Lower leg skin (tissue), 4 donors: ENCODE results near the gene WDR11. TPM values are rescaled to one million over a fixed set of nuclear protein-coding genes. Genes with fewer than 3 reads are reported as not detected.

Experiments used
- DNase-seq, 2 donors: peaks; one replicate each; pipeline ENCODE4 v3.0.0-alpha.2; 2019; ENCODE audit warnings: low spot score in 2 of 2
- H3K4me3 ChIP-seq: fragments of 200-600 bp; sonication (generic); 2 replicates; pipeline ENCODE4 v1.5.1; 2017; ENCODE audit warnings: mild to moderate bottlenecking, low read depth; ENCODE audit not compliant: poor library complexity, severe bottlenecking
- POLR2A ChIP-seq, 2 donors: fragments of 450-650 bp; IDR thresholded peaks; one replicate each; pipeline ENCODE4 v1.6.1; 2016 to 2017; ENCODE audit warnings: antibody characterized with exemption in 2 of 2, mild to moderate bottlenecking in 1 of 2, moderate library complexity in 1 of 2
- WGBS, 2 donors: methylation state at CpG; one replicate each; pipeline ENCODE4 v1.1.5; 2018; 5-methylcytosine and 5-hydroxymethylcytosine counted together
- intact Hi-C: fragments of 100-400 bp; cut with DNase I; formaldehyde crosslinking; loops from one replicate; pipeline ENCODE4 v1.15.0; 2023; ENCODE audit warnings: low total_unique reads
- total RNA-seq, 4 donors: library from RNA; depleted of rRNA; stranded (reverse); fragments of >200 nt; gene quantifications; one replicate each; pipeline ENCODE4 v1.1.0, GENCODE V29; 2016
- TF ChIP-seq, protein P1 (sequence below), 3 donors: fragments of 450-650 bp; IDR thresholded peaks; one replicate each; pipeline ENCODE4 v1.5.1; 2016; ENCODE audit warnings: antibody characterized with exemption in 3 of 3, mild to moderate bottlenecking in 3 of 3, moderate library complexity in 2 of 3

WDR11 gene
- total RNA-seq, 4 donors from 2014 or later: 25.8 to 37.7 (median 36.7) TPM

DNA sequence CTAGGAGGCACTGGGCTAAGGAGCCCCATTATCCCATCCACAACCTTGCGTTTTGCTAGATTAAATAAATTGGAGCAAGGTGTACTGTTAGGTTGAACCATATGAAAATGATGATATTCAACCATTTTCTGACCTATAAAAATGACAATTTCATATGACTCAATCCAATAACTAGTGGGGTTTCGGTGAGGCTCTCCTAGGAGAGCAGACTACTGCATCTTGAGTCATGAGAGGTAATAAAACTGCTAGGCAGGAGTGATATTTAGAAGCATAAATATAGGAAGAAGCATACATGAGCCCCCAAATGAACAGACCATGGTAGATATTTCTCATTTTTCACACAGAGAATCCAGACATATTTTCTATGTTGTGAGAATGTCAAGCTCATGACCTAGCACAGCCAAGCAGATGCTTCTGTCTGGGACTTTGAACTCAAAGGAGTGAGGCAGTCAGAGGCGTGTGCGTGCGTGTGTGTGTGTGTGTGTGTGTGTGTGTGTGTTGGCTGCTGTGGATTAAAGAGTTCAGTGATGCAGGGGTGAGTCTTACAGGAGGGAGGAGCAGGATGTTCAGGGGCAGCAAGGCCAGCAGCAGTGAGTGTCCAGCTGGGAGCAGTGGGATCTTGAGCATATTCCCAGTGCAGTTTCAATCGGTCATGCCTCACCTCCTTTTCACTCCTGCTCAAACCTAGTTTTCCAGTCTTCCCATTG lies 17.8 kb upstream of the WDR11 start:
- no peak for DNase-seq
- 64 to 73% methylated on average over 6 of the region's 6 CpGs for WGBS, 2 donors
- intact Hi-C loops: no loop called here
- no peak overlapping the region for H3K4me3 ChIP-seq
- TF ChIP-seq, protein P1, sequence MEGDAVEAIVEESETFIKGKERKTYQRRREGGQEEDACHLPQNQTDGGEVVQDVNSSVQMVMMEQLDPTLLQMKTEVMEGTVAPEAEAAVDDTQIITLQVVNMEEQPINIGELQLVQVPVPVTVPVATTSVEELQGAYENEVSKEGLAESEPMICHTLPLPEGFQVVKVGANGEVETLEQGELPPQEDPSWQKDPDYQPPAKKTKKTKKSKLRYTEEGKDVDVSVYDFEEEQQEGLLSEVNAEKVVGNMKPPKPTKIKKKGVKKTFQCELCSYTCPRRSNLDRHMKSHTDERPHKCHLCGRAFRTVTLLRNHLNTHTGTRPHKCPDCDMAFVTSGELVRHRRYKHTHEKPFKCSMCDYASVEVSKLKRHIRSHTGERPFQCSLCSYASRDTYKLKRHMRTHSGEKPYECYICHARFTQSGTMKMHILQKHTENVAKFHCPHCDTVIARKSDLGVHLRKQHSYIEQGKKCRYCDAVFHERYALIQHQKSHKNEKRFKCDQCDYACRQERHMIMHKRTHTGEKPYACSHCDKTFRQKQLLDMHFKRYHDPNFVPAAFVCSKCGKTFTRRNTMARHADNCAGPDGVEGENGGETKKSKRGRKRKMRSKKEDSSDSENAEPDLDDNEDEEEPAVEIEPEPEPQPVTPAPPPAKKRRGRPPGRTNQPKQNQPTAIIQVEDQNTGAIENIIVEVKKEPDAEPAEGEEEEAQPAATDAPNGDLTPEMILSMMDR (IDR thresholded peaks at IDR 0.05): no peak
- TF ChIP-seq POLR2A (IDR thresholded peaks at IDR 0.05): no peak

DNA sequence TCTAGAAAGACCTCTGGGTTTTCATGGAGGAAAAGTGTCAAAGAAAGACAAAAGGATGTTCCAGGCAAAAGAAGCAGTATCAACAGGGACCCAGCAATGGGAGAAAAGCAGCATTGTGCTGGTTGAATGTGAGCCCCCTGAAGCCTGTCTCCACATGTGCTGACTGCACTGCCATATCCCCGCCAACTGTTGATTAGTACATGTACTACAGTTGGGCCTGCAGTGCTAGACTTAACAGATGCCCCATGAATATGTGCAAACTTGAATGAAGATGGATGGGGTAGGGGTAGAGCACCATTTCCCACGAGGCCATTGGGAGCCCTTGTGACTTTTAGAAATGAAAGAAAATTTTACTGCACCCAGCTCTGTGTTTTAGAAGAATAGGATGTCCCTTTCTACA lies 15.6 kb upstream of the WDR11 start:
- no peak for DNase-seq
- H3K4me3 ChIP-seq: no peak overlapping the region
- intact Hi-C loops: no loop called here
- TF ChIP-seq POLR2A (IDR thresholded peaks at IDR 0.05): no peak
- TF ChIP-seq, protein P1 (IDR thresholded peaks at IDR 0.05): no peak
- 72% methylated on average over 2 of the region's 2 CpGs for WGBS, 2 donors

DNA sequence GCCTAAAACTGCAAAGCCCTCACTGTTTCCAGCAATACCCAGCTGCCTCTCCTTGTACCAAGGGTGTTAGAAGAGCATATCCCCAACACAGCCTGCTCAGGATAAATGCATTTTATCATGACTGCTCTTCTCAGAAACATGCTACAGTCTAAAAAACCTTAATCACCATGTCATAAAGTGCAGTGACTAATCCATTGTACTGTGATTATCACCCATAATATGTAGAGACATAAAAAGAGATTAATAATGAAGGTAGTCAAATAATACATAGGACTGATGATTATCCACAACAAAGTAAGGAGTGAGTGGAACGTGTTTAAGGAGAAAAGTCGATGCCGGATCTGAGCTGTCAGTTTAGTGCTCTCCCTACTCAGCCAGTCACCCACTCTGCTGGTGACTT lies 12.2 kb upstream of the WDR11 start:
- no peak for TF ChIP-seq POLR2A (IDR thresholded peaks at IDR 0.05)
- TF ChIP-seq, protein P1 (IDR thresholded peaks at IDR 0.05): no peak
- no peak for DNase-seq
- intact Hi-C loops: no loop called here
- 92 to 94% methylated on average over 3 of the region's 3 CpGs for WGBS, 2 donors
- H3K4me3 ChIP-seq: no peak overlapping the region

DNA sequence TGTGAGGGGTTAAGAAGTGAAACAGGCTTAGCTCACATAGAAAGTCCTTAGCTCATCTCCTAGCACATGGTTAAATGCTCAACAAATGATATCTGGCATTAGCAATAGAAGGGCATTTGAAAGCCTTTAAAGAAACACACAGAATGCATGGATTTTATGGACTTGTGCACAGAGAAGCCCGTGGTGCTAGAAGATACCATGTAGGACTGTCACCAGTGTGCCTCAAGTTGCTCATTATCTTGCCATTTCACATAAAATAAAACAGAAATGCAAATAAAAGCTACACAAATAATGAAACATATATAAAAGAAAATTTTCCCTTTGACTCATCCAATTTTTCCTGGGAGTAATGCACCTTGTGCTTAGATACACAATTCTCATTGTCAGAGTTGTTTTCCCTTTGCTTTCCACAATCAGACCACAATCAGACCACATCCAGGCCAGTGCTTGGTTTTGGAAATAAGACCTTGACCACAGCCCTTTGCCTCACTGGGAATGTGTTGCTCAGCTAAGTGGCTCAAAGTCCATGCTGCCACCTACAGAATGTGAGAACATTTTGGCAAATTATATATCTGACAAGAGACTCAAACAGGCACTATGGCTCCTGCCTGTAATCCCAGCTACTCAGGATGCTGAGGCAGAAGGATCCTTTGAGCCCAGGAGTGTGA lies 9.5 kb upstream of the WDR11 start:
- 69 to 89% methylated on average over 1 of the region's 1 CpG for WGBS, 2 donors
- TF ChIP-seq, protein P1 (IDR thresholded peaks at IDR 0.05): no peak
- no peak for TF ChIP-seq POLR2A (IDR thresholded peaks at IDR 0.05)
- DNase-seq: no peak
- intact Hi-C loops: no loop called here
- H3K4me3 ChIP-seq: no peak overlapping the region

DNA sequence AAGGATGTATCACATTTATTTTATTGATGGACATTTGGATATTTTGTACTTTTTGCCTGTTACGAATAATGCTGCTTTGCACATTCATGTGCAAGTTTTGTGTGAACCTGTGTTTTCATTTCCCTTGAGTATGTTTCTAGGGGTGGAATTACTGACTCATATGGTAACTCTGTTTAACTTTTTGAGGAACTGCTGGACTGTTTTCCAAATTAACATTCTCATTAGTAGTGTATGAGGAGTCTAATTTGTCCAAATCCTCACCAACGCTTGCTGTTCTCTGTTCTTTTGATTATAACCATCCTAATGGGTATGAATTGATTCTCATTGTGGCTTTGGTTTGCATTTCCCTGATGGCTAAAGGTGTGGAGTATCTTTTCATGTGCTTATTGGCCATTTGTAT lies 3.2 kb downstream of the WDR11 start:
- TF ChIP-seq, protein P1 (IDR thresholded peaks at IDR 0.05): no peak
- no peak for TF ChIP-seq POLR2A (IDR thresholded peaks at IDR 0.05)
- intact Hi-C loops: no loop called here
- no peak overlapping the region for H3K4me3 ChIP-seq
- DNase-seq: no peak
- WGBS, 2 donors: 94 to 97% methylated on average over 2 of the region's 2 CpGs
